MCF 10A (cell line): ENCODE measurements around the gene LRCH3. TPM values are rescaled to one million over a fixed set of nuclear protein-coding genes. Genes with fewer than 3 reads are reported as not detected.

Experiments used
- BruUV-seq: library from RNA; stranded (reverse); fragments of 400-500 nt; replicated peaks from 2 replicates; lab custom pipeline; 2021; lab: Mats Ljungman, UMichigan
- CTCF ChIA-PET: fragments of 300-600 bp; sonication (Branson Sonifier 250); formaldehyde crosslinking; extraction: SDS; loops from one replicate; lab custom pipeline; 2021; ENCODE audit warnings: antibody characterized with exemption, inconsistent platforms; lab: Yijun Ruan, JAX
- POLR2A ChIA-PET: fragments of 300-600, 350-650 bp; sonication (Branson Sonifier 250); formaldehyde crosslinking; extraction: SDS; loops from one replicate; lab custom pipeline; 2020; ENCODE audit warnings: antibody characterized with exemption, inconsistent platforms; lab: Yijun Ruan, JAX
- DNase-seq: peaks from one replicate; pipeline ENCODE4 v3.0.0-alpha.2; 2018; ENCODE audit not compliant: unreplicated experiment
- H3K27ac Mint-ChIP-seq: one replicate; pipeline ENCODE4 v1.8.0; 2022; ENCODE audit warnings: mild to moderate bottlenecking, low read depth, mixed read lengths; ENCODE audit not compliant: unreplicated experiment
- H3K27me3 Mint-ChIP-seq: one replicate; pipeline ENCODE4 v1.8.0; 2022; ENCODE audit warnings: mixed read lengths; ENCODE audit not compliant: insufficient read depth, unreplicated experiment
- H3K36me3 Mint-ChIP-seq: one replicate; pipeline ENCODE4 v1.8.0; 2022; ENCODE audit warnings: mild to moderate bottlenecking, moderate library complexity, mixed read lengths; ENCODE audit not compliant: insufficient read depth, unreplicated experiment
- H3K4me1 Mint-ChIP-seq: one replicate; pipeline ENCODE4 v1.8.0; 2022; ENCODE audit warnings: mixed read lengths; ENCODE audit not compliant: insufficient read depth, unreplicated experiment
- H3K4me3 Mint-ChIP-seq: one replicate; pipeline ENCODE4 v1.8.0; 2022; ENCODE audit warnings: mild to moderate bottlenecking, moderate library complexity, mixed read lengths; ENCODE audit not compliant: unreplicated experiment
- H3K9me3 Mint-ChIP-seq: one replicate; pipeline ENCODE4 v1.8.0; 2022; ENCODE audit warnings: mixed read lengths; ENCODE audit not compliant: unreplicated experiment
- CTCF ChIP-seq: fragments of 200-600 bp; IDR thresholded peaks from one replicate; pipeline ENCODE4 v1.8.0; 2022; ENCODE audit warnings: antibody characterized with exemption, mild to moderate bottlenecking; ENCODE audit not compliant: unreplicated experiment
- intact Hi-C: fragments of 100-400 bp; cut with micrococcal nuclease; formaldehyde crosslinking; loops from 2 replicates; pipeline ENCODE4 v1.14.1; 2022
- total RNA-seq: library from RNA; stranded (reverse); gene quantifications from 2 replicates; pipeline ENCODE4 v1.2.3, GENCODE V29; 2022

The LRCH3 gene
- total RNA-seq, 1 experiment from 2014 or later: 58.8 TPM

GRCh38 chr3:197873329-197873728 is 82.3 kb downstream of the LRCH3 start:
- Mint-ChIP-seq H3K4me1 (no peaks in the 10 kb centered on the region), H3K9me3 (no peaks in the 10 kb centered on the region), H3K27me3 (no peaks in the 10 kb centered on the region), H3K36me3 (peaks cover 61% of the 10 kb centered on the region), H3K4me3 (no peak overlapping the region), H3K27ac (no peak overlapping the region)
- no TSS peak for BruUV-seq
- intact Hi-C loops: no loop called here
- TF ChIP-seq CTCF: no peak
- ChIA-PET POLR2A (no interaction called here), CTCF (no interaction called here)
- no peak for DNase-seq

GRCh38 chr3:197874064-197874463 is 83.0 kb downstream of the LRCH3 start:
- ChIA-PET CTCF (interaction anchor here (1.1 kb wide), 1 partner anchor 10 kb away, joined by 3 read pairs; no protein-coding TSS in a partner anchor), POLR2A (no interaction called here)
- peaks cover 66% of the 10 kb centered on the region for H3K36me3 Mint-ChIP-seq
- no peak overlapping the region for H3K27ac Mint-ChIP-seq
- intact Hi-C loops: no loop called here
- H3K27me3 Mint-ChIP-seq: no peaks in the 10 kb centered on the region
- no peak overlapping the region for H3K4me3 Mint-ChIP-seq
- DNase-seq: no peak
- H3K4me1 Mint-ChIP-seq: no peaks in the 10 kb centered on the region
- H3K9me3 Mint-ChIP-seq: no peaks in the 10 kb centered on the region
- no peak for TF ChIP-seq CTCF
- BruUV-seq: no TSS peak

GRCh38 chr3:197874653-197875052 is 83.6 kb downstream of the LRCH3 start:
- no peak overlapping the region for H3K4me3 Mint-ChIP-seq
- ChIA-PET POLR2A (no interaction called here), CTCF (interaction anchor here (0.7 to 1.1 kb wide), 2 partner anchors 11 to 17 kb away, joined by 3 read pairs; no protein-coding TSS in a partner anchor)
- no peak overlapping the region for H3K27ac Mint-ChIP-seq
- BruUV-seq: no TSS peak
- no peak for DNase-seq
- intact Hi-C loops: no loop called here
- no peak for TF ChIP-seq CTCF
- no peaks in the 10 kb centered on the region for H3K9me3 Mint-ChIP-seq
- peaks cover 67% of the 10 kb centered on the region for H3K36me3 Mint-ChIP-seq
- H3K4me1 Mint-ChIP-seq: no peaks in the 10 kb centered on the region
- no peaks in the 10 kb centered on the region for H3K27me3 Mint-ChIP-seq

- Mint-ChIP-seq H3K4me3 (no peak overlapping the region), H3K27me3 (no peaks in the 10 kb centered on the region), H3K4me1 (no peaks in the 10 kb centered on the region), H3K36me3 (peaks cover 56% of the 10 kb centered on the region), H3K27ac (no peak overlapping the region), H3K9me3 (no peaks in the 10 kb centered on the region)
- ChIA-PET POLR2A (no interaction called here), CTCF (no interaction called here)
- intact Hi-C loops: no loop called here
- no TSS peak for BruUV-seq
- TF ChIP-seq CTCF: no peak
- DNase-seq: no peak
Observed at GRCh38 chr3:197877902-197878301, 86.8 kb downstream of the LRCH3 start.
